Measurements from ENCODE around the gene C10orf71.

- TF ChIP-seq GATA2 (IDR thresholded peaks at IDR 0.05; ENCODE audit: low read depth, low read length): no peak
- no peak for TF ChIP-seq GATA3 (IDR thresholded peaks at IDR 0.05; ENCODE audit: low read depth, low read length)
Observed at GRCh38 chr10:49330127-49330665, 31.2 kb downstream of the C10orf71 start.

Data from SH-SY5Y (cell line).